SK-N-MC (cell line): ENCODE data around the gene TMEM143.

Experiments
- DNase-seq: peaks from one replicate; pipeline ENCODE4 v3.0.0-alpha.2; 2011; ENCODE audit warnings: low read depth, low spot score
- H3K27ac ChIP-seq: fragments of 200-600 bp; sonication (generic); 2 replicates; pipeline ENCODE4 v1.5.1; 2016; ENCODE audit warnings: mixed run types
- H3K36me3 ChIP-seq: fragments of 200-600 bp; sonication (generic); 2 replicates; pipeline ENCODE4 v1.6.1; 2017; ENCODE audit warnings: antibody characterized with exemption, low read length, mixed read lengths; ENCODE audit not compliant: insufficient read depth
- H3K4me3 ChIP-seq: fragments of 200-600 bp; sonication (generic); 2 replicates; pipeline ENCODE4 v1.5.1; 2016
- H3K9ac ChIP-seq: fragments of 200-600 bp; sonication (generic); 2 replicates; pipeline ENCODE4 v1.8.0; 2017; ENCODE audit warnings: mixed run types, mixed read lengths; ENCODE audit not compliant: insufficient read length
- H3K9me3 ChIP-seq: fragments of 200-600 bp; sonication (generic); 2 replicates; pipeline ENCODE4 v1.6.1; 2017; ENCODE audit warnings: low read depth, mild to moderate bottlenecking, antibody characterized with exemption, low read length, moderate library complexity, mixed read lengths
- EZH2 ChIP-seq: fragments of 200-600 bp; sonication (generic); IDR thresholded peaks from one replicate; pipeline ENCODE4 v1.6.1; 2017; ENCODE audit warnings: antibody characterized with exemption
- FOXP2 ChIP-seq: optimal IDR thresholded peaks from 2 replicates; pipeline ENCODE3; 2011; ENCODE audit warnings: mild to moderate bottlenecking, moderate library complexity; ENCODE audit not compliant: insufficient read depth; ENCODE audit errors: extremely low read length, control extremely low read depth
- POLR2AphosphoS5 ChIP-seq: IDR thresholded peaks from 2 replicates; pipeline ENCODE4 v1.6.1; 2012; ENCODE audit warnings: mild to moderate bottlenecking, low read depth, low read length, borderline replicate concordance

TMEM143 gene

GRCh38 chr19:48342414-48342738 is 21.4 kb downstream of the TMEM143 start:
- DNase-seq: no peak
- TF ChIP-seq FOXP2 (no peak), POLR2AphosphoS5 (no peak), EZH2 (no peak)
- H3K4me3 ChIP-seq: no peak overlapping the region
- no peaks in the 10 kb centered on the region for H3K9me3 ChIP-seq
- no peak overlapping the region for H3K9ac ChIP-seq
- H3K36me3 ChIP-seq: no peaks in the 10 kb centered on the region
- H3K27ac ChIP-seq: no peak overlapping the region

GRCh38 chr19:48341515-48342413 is 22.0 kb downstream of the TMEM143 start:
- Histone ChIP-seq H3K36me3 (no peaks in the 10 kb centered on the region), H3K9ac (no peak overlapping the region), H3K27ac (no peak overlapping the region), H3K4me3 (no peak overlapping the region), H3K9me3 (no peaks in the 10 kb centered on the region)
- no peak for DNase-seq
- no peak for TF ChIP-seq EZH2
- TF ChIP-seq POLR2AphosphoS5: no peak
- no peak for TF ChIP-seq FOXP2

GRCh38 chr19:48340995-48341394 is 22.7 kb downstream of the TMEM143 start:
- Histone ChIP-seq H3K27ac (no peak overlapping the region), H3K9ac (no peak overlapping the region), H3K4me3 (no peak overlapping the region), H3K9me3 (no peaks in the 10 kb centered on the region), H3K36me3 (no peaks in the 10 kb centered on the region)
- TF ChIP-seq EZH2 (no peak), FOXP2 (no peak), POLR2AphosphoS5 (no peak)
- DNase-seq: no peak

GRCh38 chr19:48338802-48339503 is 24.8 kb downstream of the TMEM143 start:
- Histone ChIP-seq H3K4me3 (no peak overlapping the region), H3K27ac (no peak overlapping the region), H3K36me3 (no peaks in the 10 kb centered on the region), H3K9me3 (no peaks in the 10 kb centered on the region), H3K9ac (no peak overlapping the region)
- no peak for DNase-seq
- TF ChIP-seq FOXP2 (no peak), POLR2AphosphoS5 (no peak), EZH2 (no peak)

- Histone ChIP-seq H3K4me3 (no peak overlapping the region), H3K9ac (no peak overlapping the region), H3K9me3 (no peaks in the 10 kb centered on the region), H3K27ac (no peak overlapping the region), H3K36me3 (no peaks in the 10 kb centered on the region)
- no peak for DNase-seq
- TF ChIP-seq FOXP2 (no peak), EZH2 (no peak), POLR2AphosphoS5 (no peak)
These were observed 25.4 kb downstream of the TMEM143 start for GRCh38 chr19:48338253-48338755.

- no peak for DNase-seq
- H3K9me3 ChIP-seq: no peaks in the 10 kb centered on the region
- H3K27ac ChIP-seq: peak overlapping the region; percentile 87
- TF ChIP-seq POLR2AphosphoS5 (peak; percentile 49; the same call in 1 of the 2 replicates), FOXP2 (no peak), EZH2 (no peak)
- H3K4me3 ChIP-seq: peak overlapping the region; percentile 71
- H3K36me3 ChIP-seq: peaks cover 21% of the 10 kb centered on the region
- peak overlapping the region; percentile 28 for H3K9ac ChIP-seq
These were observed 30.0 kb downstream of the TMEM143 start for GRCh38 chr19:48333467-48334384.

- Histone ChIP-seq H3K9me3 (no peaks in the 10 kb centered on the region), H3K36me3 (peaks cover 27% of the 10 kb centered on the region), H3K9ac (peak overlapping the region; percentile 28), H3K4me3 (peak overlapping the region; percentile 71), H3K27ac (peak overlapping the region; percentile 87)
- peak; percentile 90 for DNase-seq
- TF ChIP-seq FOXP2 (no peak), POLR2AphosphoS5 (peak; percentile 31; the same call in 1 of the 2 replicates), EZH2 (no peak)
These were observed 30.9 kb downstream of the TMEM143 start for GRCh38 chr19:48332662-48333466.
